ENCODE measurements around the gene GTPBP1.

GTPBP1 gene

GRCh38 chr22:38761202-38762162 lies 55.7 kb downstream of the GTPBP1 start:
- no peak for DNase-seq

GRCh38 chr22:38762551-38762983 lies 56.8 kb downstream of the GTPBP1 start:
- DNase-seq = no peak

GRCh38 chr22:38766076-38766777 lies 60.5 kb downstream of the GTPBP1 start:
- DNase-seq = peak; percentile 51 to 71 (median 57)

- no peak for DNase-seq
These were observed 61.6 kb downstream of the GTPBP1 start for GRCh38 chr22:38767313-38767712.

- DNase-seq = no peak
These were observed 62.3 kb downstream of the GTPBP1 start for GRCh38 chr22:38768036-38768435.

GRCh38 chr22:38770257-38770949 lies 64.7 kb downstream of the GTPBP1 start:
- DNase-seq = no peak

- no peak for DNase-seq
These were observed 66.8 kb downstream of the GTPBP1 start for GRCh38 chr22:38772623-38772873.

GRCh38 chr22:38773363-38773946 lies 67.7 kb downstream of the GTPBP1 start:
- no peak for DNase-seq

GRCh38 chr22:38774496-38775166 lies 68.9 kb downstream of the GTPBP1 start:
- no peak for DNase-seq

- DNase-seq = no peak
These were observed 69.9 kb downstream of the GTPBP1 start for GRCh38 chr22:38775656-38776055.

GRCh38 chr22:38776086-38776485 lies 70.3 kb downstream of the GTPBP1 start:
- no peak for DNase-seq

- DNase-seq = no peak
These were observed 71.4 kb downstream of the GTPBP1 start for GRCh38 chr22:38777087-38777671.

- DNase-seq = no peak
These were observed 75.3 kb downstream of the GTPBP1 start for GRCh38 chr22:38781033-38781432.

- DNase-seq = peak; percentile 66 to 78 (median 68)
These were observed 76.8 kb downstream of the GTPBP1 start for GRCh38 chr22:38782402-38783094.
